NCI-H2107 (cell line): ENCODE measurements around the gene SNX6.
"Not testable (repeated sequence)": the region's sequence is repeated elsewhere in the genome, so short reads cannot be mapped to it uniquely, and the experiment has no call there.

Experiments
- DNase-seq: peaks from one replicate; lab custom pipeline; 2025; lab: John Stamatoyannopoulos, UW

The SNX6 gene

GRCh38 chr14:34634360-34634771, 4.4 kb upstream of the SNX6 start:
- DNase-seq, result not testable (repeated sequence)

- no peak for DNase-seq
Observed at GRCh38 chr14:34633742-34634141, 3.8 kb upstream of the SNX6 start.

GRCh38 chr14:34632411-34632978, 2.5 kb upstream of the SNX6 start:
- DNase-seq, result no peak

- DNase-seq, result no peak
Observed at GRCh38 chr14:34629344-34629656, 648 bp downstream of the SNX6 start.

GRCh38 chr14:34628681-34629135, 1.2 kb downstream of the SNX6 start:
- DNase-seq, result no peak

- DNase-seq, result no peak
Observed at GRCh38 chr14:34623506-34623905, 6.4 kb downstream of the SNX6 start.

GRCh38 chr14:34620839-34621238, 9.1 kb downstream of the SNX6 start:
- DNase-seq, result no peak

GRCh38 chr14:34620115-34620514, 9.8 kb downstream of the SNX6 start:
- no peak for DNase-seq

GRCh38 chr14:34619471-34619870, 10.5 kb downstream of the SNX6 start:
- DNase-seq, result no peak

- DNase-seq, result no peak
Observed at GRCh38 chr14:34616360-34616759, 13.6 kb downstream of the SNX6 start.

- DNase-seq, result no peak
Observed at GRCh38 chr14:34615507-34615906, 14.4 kb downstream of the SNX6 start.

GRCh38 chr14:34614638-34615037, 15.3 kb downstream of the SNX6 start:
- no peak for DNase-seq

GRCh38 chr14:34610101-34610500, 19.8 kb downstream of the SNX6 start:
- no peak for DNase-seq

GRCh38 chr14:34605461-34605860, 24.5 kb downstream of the SNX6 start:
- DNase-seq, result no peak

- no peak for DNase-seq
Observed at GRCh38 chr14:34604995-34605394, 25.0 kb downstream of the SNX6 start.

GRCh38 chr14:34596891-34597290, 33.1 kb downstream of the SNX6 start:
- no peak for DNase-seq

- DNase-seq, result no peak
Observed at GRCh38 chr14:34593740-34594375, 36.1 kb downstream of the SNX6 start.

GRCh38 chr14:34592623-34593022, 37.3 kb downstream of the SNX6 start:
- no peak for DNase-seq

- no peak for DNase-seq
Observed at GRCh38 chr14:34583525-34583924, 46.4 kb downstream of the SNX6 start.

GRCh38 chr14:34582117-34582680, 47.7 kb downstream of the SNX6 start:
- DNase-seq, result no peak

- DNase-seq, result no peak
Observed at GRCh38 chr14:34580381-34580780, 49.6 kb downstream of the SNX6 start.

- DNase-seq, result no peak
Observed at GRCh38 chr14:34571771-34572170, 58.2 kb downstream of the SNX6 start.

GRCh38 chr14:34569750-34570149, 60.2 kb downstream of the SNX6 start:
- DNase-seq, result no peak

GRCh38 chr14:34568803-34569202, 61.1 kb downstream of the SNX6 start:
- DNase-seq, result no peak
